ENCODE measurements around the gene MYH14.

Gene MYH14

GRCh38 chr19:50255115-50255514 is 51.7 kb downstream of the MYH14 start:
- no peak overlapping the region for H3K27ac Mint-ChIP-seq (ENCODE audit: low read depth)
- ATAC-seq (replicated peaks; ENCODE audit: extremely low read depth, poor library complexity, severe bottlenecking), result no peak
- H3K36me3 Mint-ChIP-seq (ENCODE audit: insufficient read depth), result no peaks in the 10 kb centered on the region
- peaks cover 13% of the 10 kb centered on the region for H3K9me3 Mint-ChIP-seq
- DNase-seq (ENCODE audit: low spot score in 2 of 2), result no peak
- H3K4me3 Mint-ChIP-seq, result no peak overlapping the region
- H3K4me1 Mint-ChIP-seq, result no peaks in the 10 kb centered on the region
- peaks cover 50% of the 10 kb centered on the region for H3K27me3 Mint-ChIP-seq

- Mint-ChIP-seq H3K27me3 (peaks cover 37% of the 10 kb centered on the region), H3K36me3 (ENCODE audit: insufficient read depth) (no peaks in the 10 kb centered on the region), H3K27ac (ENCODE audit: low read depth) (no peak overlapping the region), H3K4me3 (no peak overlapping the region), H3K4me1 (no peaks in the 10 kb centered on the region), H3K9me3 (peaks cover 13% of the 10 kb centered on the region)
- no peak for ATAC-seq (replicated peaks; ENCODE audit: extremely low read depth, poor library complexity, severe bottlenecking)
- DNase-seq (ENCODE audit: low spot score in 2 of 2), result no peak
Measured at GRCh38 chr19:50257141-50257540, 53.7 kb downstream of the MYH14 start.

GRCh38 chr19:50258918-50259372 is 55.5 kb downstream of the MYH14 start:
- Mint-ChIP-seq H3K9me3 (peaks cover 13% of the 10 kb centered on the region), H3K4me3 (no peak overlapping the region), H3K27me3 (peaks cover 41% of the 10 kb centered on the region), H3K27ac (ENCODE audit: low read depth) (no peak overlapping the region), H3K36me3 (ENCODE audit: insufficient read depth) (peaks cover 2% of the 10 kb centered on the region), H3K4me1 (no peaks in the 10 kb centered on the region)
- ATAC-seq (replicated peaks; ENCODE audit: extremely low read depth, poor library complexity, severe bottlenecking), result no peak
- no peak for DNase-seq (ENCODE audit: low spot score in 2 of 2)

DNA sequence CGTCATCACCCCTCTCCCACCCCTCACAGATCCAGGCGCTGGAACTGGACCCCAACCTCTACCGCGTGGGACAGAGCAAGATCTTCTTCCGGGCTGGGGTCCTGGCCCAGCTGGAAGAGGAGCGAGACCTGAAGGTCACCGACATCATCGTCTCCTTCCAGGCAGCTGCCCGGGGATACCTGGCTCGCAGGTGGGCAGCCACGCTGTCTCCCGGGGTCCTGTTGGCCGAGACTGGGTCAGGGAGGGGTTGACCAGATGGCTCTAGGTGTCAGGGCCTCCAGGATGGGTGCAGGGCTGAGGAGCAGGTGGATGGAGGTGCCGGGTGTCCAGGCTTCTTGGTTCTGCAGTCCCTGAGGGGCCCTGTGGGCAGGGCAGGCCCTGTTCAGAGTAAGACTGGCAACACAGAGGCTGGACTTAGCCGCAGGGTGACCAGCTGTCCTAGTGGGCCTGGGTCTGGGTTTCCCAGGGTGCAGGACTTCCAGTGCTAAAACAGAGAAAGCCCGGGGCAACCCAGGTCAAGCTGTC is 58.1 kb downstream of the MYH14 start:
- Mint-ChIP-seq H3K27ac (ENCODE audit: low read depth) (no peak overlapping the region), H3K4me1 (no peaks in the 10 kb centered on the region), H3K4me3 (no peak overlapping the region), H3K27me3 (peaks cover 32% of the 10 kb centered on the region), H3K9me3 (no peaks in the 10 kb centered on the region), H3K36me3 (ENCODE audit: insufficient read depth) (peaks cover 2% of the 10 kb centered on the region)
- DNase-seq (ENCODE audit: low spot score in 2 of 2) (no peak), ATAC-seq (replicated peaks; ENCODE audit: extremely low read depth, poor library complexity, severe bottlenecking) (no peak)

- Mint-ChIP-seq H3K27ac (ENCODE audit: low read depth) (no peak overlapping the region), H3K9me3 (no peaks in the 10 kb centered on the region), H3K36me3 (ENCODE audit: insufficient read depth) (peaks cover 2% of the 10 kb centered on the region), H3K4me3 (no peak overlapping the region), H3K4me1 (no peaks in the 10 kb centered on the region), H3K27me3 (peaks cover 34% of the 10 kb centered on the region)
- DNase-seq (ENCODE audit: low spot score in 2 of 2) (no peak), ATAC-seq (replicated peaks; ENCODE audit: extremely low read depth, poor library complexity, severe bottlenecking) (no peak)
Measured at GRCh38 chr19:50263176-50263575, 59.8 kb downstream of the MYH14 start.

DNA sequence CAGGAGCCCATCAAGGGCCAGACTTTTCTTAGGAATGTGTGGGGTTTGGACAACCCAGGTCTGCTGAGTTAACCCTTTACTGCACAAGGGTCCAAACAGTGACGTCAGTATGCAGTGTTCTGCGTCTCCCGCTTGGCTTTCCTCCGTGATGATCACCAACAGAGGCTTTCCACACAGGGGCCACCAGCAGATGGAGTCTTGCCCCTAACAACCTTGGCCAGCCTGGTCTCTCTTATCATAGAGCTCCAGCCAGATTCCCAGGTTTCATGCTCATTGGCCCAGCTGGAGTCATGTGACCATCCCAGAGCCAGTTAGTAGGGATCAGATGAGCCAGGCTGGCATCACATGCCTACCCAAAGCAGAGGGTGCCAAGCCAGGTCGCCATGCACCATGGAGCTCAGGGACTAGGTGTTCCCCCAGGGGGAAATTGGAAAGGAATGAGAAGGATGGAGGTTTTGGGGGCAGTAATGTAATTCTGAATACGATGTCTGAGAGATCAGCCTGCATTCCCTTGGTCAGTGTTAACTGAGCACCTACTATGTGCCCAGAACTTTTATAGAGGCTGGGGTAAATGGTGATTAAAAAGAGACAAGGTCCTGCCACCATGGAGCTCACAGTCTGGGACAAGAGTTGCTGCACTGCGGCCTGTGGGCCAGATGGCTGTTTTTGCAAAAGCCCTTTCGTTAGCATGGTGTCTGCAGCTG is 61.2 kb downstream of the MYH14 start:
- Mint-ChIP-seq H3K36me3 (ENCODE audit: insufficient read depth) (peaks cover 2% of the 10 kb centered on the region), H3K27ac (ENCODE audit: low read depth) (no peak overlapping the region), H3K9me3 (no peaks in the 10 kb centered on the region), H3K4me1 (no peaks in the 10 kb centered on the region), H3K4me3 (no peak overlapping the region), H3K27me3 (peaks cover 48% of the 10 kb centered on the region)
- ATAC-seq (replicated peaks; ENCODE audit: extremely low read depth, poor library complexity, severe bottlenecking) (no peak), DNase-seq (ENCODE audit: low spot score in 2 of 2) (no peak)

DNA sequence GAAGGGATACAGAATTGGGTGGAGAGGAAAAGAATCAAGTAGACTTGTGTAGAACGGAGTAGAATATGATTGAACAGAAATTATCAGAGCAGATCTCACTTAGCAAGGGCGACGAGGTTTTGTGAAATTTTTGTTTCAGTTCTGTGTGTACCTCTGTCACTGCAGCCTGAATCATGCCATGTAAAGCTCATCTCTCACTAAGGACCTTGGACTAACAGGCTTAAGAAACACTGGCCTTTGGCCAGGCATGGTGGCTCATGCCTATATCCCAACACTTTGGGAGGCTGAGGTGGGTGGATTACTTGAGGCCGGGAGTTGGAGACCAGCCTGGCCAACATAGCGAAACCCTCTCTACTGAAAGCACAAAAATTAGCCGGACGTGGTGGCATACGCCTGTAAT is 62.6 kb downstream of the MYH14 start:
- Mint-ChIP-seq H3K4me1 (no peaks in the 10 kb centered on the region), H3K27me3 (peaks cover 52% of the 10 kb centered on the region), H3K36me3 (ENCODE audit: insufficient read depth) (peaks cover 2% of the 10 kb centered on the region), H3K27ac (ENCODE audit: low read depth) (no peak overlapping the region), H3K9me3 (no peaks in the 10 kb centered on the region), H3K4me3 (no peak overlapping the region)
- ATAC-seq (replicated peaks; ENCODE audit: extremely low read depth, poor library complexity, severe bottlenecking), result no peak
- DNase-seq (ENCODE audit: low spot score in 2 of 2), result no peak

DNA sequence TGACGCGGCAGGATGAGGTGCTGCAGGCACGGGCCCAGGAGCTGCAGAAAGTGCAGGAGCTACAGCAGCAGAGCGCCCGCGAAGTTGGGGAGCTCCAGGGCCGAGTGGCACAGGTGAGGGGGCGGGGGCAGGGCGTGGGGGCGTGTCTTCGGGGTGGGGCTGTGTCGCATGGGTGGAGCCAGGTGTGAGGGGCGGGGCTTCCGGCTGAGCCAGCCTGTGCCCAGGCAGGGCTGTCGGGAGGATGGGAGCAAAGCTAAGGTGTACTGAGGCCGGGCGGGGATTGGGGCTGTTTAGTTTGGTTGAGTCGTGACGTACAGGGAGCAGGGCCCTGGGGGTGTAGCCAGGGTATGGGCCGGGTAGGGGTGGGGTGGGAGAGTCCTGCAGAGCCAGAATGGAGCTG is 63.5 kb downstream of the MYH14 start:
- no peak overlapping the region for H3K4me3 Mint-ChIP-seq
- H3K27me3 Mint-ChIP-seq, result peaks cover 51% of the 10 kb centered on the region
- no peak for DNase-seq (ENCODE audit: low spot score in 2 of 2)
- no peak overlapping the region for H3K27ac Mint-ChIP-seq (ENCODE audit: low read depth)
- H3K4me1 Mint-ChIP-seq, result no peaks in the 10 kb centered on the region
- H3K36me3 Mint-ChIP-seq (ENCODE audit: insufficient read depth), result peaks cover 2% of the 10 kb centered on the region
- no peaks in the 10 kb centered on the region for H3K9me3 Mint-ChIP-seq
- no peak for ATAC-seq (replicated peaks; ENCODE audit: extremely low read depth, poor library complexity, severe bottlenecking)

GRCh38 chr19:50268041-50268440 is 64.6 kb downstream of the MYH14 start:
- H3K4me1 Mint-ChIP-seq, result no peaks in the 10 kb centered on the region
- H3K4me3 Mint-ChIP-seq, result no peak overlapping the region
- H3K27ac Mint-ChIP-seq (ENCODE audit: low read depth), result no peak overlapping the region
- no peak for DNase-seq (ENCODE audit: low spot score in 2 of 2)
- ATAC-seq (replicated peaks; ENCODE audit: extremely low read depth, poor library complexity, severe bottlenecking), result no peak
- H3K36me3 Mint-ChIP-seq (ENCODE audit: insufficient read depth), result no peaks in the 10 kb centered on the region
- no peaks in the 10 kb centered on the region for H3K9me3 Mint-ChIP-seq
- H3K27me3 Mint-ChIP-seq, result peaks cover 41% of the 10 kb centered on the region

- DNase-seq (ENCODE audit: low spot score in 2 of 2) (no peak), ATAC-seq (replicated peaks; ENCODE audit: extremely low read depth, poor library complexity, severe bottlenecking) (no peak)
- Mint-ChIP-seq H3K9me3 (no peaks in the 10 kb centered on the region), H3K36me3 (ENCODE audit: insufficient read depth) (no peaks in the 10 kb centered on the region), H3K27me3 (peaks cover 41% of the 10 kb centered on the region), H3K4me3 (no peak overlapping the region), H3K27ac (ENCODE audit: low read depth) (no peak overlapping the region), H3K4me1 (no peaks in the 10 kb centered on the region)
Measured at GRCh38 chr19:50268501-50268900, 65.1 kb downstream of the MYH14 start.

- H3K27me3 Mint-ChIP-seq, result peaks cover 42% of the 10 kb centered on the region
- H3K36me3 Mint-ChIP-seq (ENCODE audit: insufficient read depth), result no peaks in the 10 kb centered on the region
- H3K4me3 Mint-ChIP-seq, result no peak overlapping the region
- no peak for DNase-seq (ENCODE audit: low spot score in 2 of 2)
- no peaks in the 10 kb centered on the region for H3K4me1 Mint-ChIP-seq
- ATAC-seq (replicated peaks; ENCODE audit: extremely low read depth, poor library complexity, severe bottlenecking), result no peak
- no peaks in the 10 kb centered on the region for H3K9me3 Mint-ChIP-seq
- no peak overlapping the region for H3K27ac Mint-ChIP-seq (ENCODE audit: low read depth)
Measured at GRCh38 chr19:50269653-50270052, 66.2 kb downstream of the MYH14 start.

GRCh38 chr19:50272263-50272897 is 69.0 kb downstream of the MYH14 start:
- no peak for DNase-seq (ENCODE audit: low spot score in 2 of 2)
- Mint-ChIP-seq H3K27me3 (peaks cover 53% of the 10 kb centered on the region), H3K4me3 (no peak overlapping the region), H3K4me1 (no peaks in the 10 kb centered on the region), H3K27ac (ENCODE audit: low read depth) (no peak overlapping the region), H3K9me3 (no peaks in the 10 kb centered on the region), H3K36me3 (ENCODE audit: insufficient read depth) (no peaks in the 10 kb centered on the region)
- no peak for ATAC-seq (replicated peaks; ENCODE audit: extremely low read depth, poor library complexity, severe bottlenecking)

- no peak for ATAC-seq (replicated peaks; ENCODE audit: extremely low read depth, poor library complexity, severe bottlenecking)
- no peak for DNase-seq (ENCODE audit: low spot score in 2 of 2)
- H3K36me3 Mint-ChIP-seq (ENCODE audit: insufficient read depth), result no peaks in the 10 kb centered on the region
- H3K4me1 Mint-ChIP-seq, result no peaks in the 10 kb centered on the region
- H3K4me3 Mint-ChIP-seq, result no peak overlapping the region
- no peaks in the 10 kb centered on the region for H3K9me3 Mint-ChIP-seq
- peaks cover 41% of the 10 kb centered on the region for H3K27me3 Mint-ChIP-seq
- H3K27ac Mint-ChIP-seq (ENCODE audit: low read depth), result no peak overlapping the region
Measured at GRCh38 chr19:50273821-50274220, 70.4 kb downstream of the MYH14 start.
